ENCODE measurements around the gene GPR137B. TPM values are rescaled to one million over a fixed set of nuclear protein-coding genes. Genes with fewer than 3 reads are reported as not detected.
A peak's percentile ranks its signal among the peaks of the same experiment; 100 is the strongest.

Gene GPR137B
- total and polyA plus RNA-seq, 5 experiments from 2014 or later: 3.6 to 10.2 (median 8.1) TPM

GRCh38 chr1:236122176-236122575 lies 20.2 kb upstream of the GPR137B start:
- no peak for ATAC-seq
- no peak for DNase-seq
- Mint-ChIP-seq H3K36me3 (no peaks in the 10 kb centered on the region), H3K27me3 (peaks cover 0 to 13% (median 4%) of the 10 kb centered on the region in 5 donors), H3K9me3 (no peaks in the 10 kb centered on the region), H3K4me3 (peak overlapping the region in 4 of 10 donors; percentile 25 to 85 (median 82)), H3K27ac (peak overlapping the region in 1 of 10 donors; percentile 80), H3K4me1 (peaks cover 9 to 28% (median 25%) of the 10 kb centered on the region in 4 donors)
- POLR2A ChIA-PET: no interaction called here

GRCh38 chr1:236123563-236123962 lies 18.8 kb upstream of the GPR137B start:
- H3K4me3 Mint-ChIP-seq: no peak overlapping the region
- H3K27ac Mint-ChIP-seq: peak overlapping the region in 1 of 10 donors; percentile 16
- no peaks in the 10 kb centered on the region for H3K36me3 Mint-ChIP-seq
- no peaks in the 10 kb centered on the region for H3K9me3 Mint-ChIP-seq
- no peak for DNase-seq
- POLR2A ChIA-PET: no interaction called here
- H3K27me3 Mint-ChIP-seq: peaks cover 0 to 22% (median 7%) of the 10 kb centered on the region in 5 donors
- peaks cover 9 to 28% (median 25%) of the 10 kb centered on the region in 4 donors for H3K4me1 Mint-ChIP-seq
- no peak for ATAC-seq

GRCh38 chr1:236124965-236125364 lies 17.4 kb upstream of the GPR137B start:
- Mint-ChIP-seq H3K27ac (no peak overlapping the region), H3K27me3 (peaks cover 0 to 31% (median 7%) of the 10 kb centered on the region in 5 donors), H3K36me3 (no peaks in the 10 kb centered on the region), H3K9me3 (no peaks in the 10 kb centered on the region), H3K4me3 (no peak overlapping the region), H3K4me1 (peaks cover 9 to 24% (median 21%) of the 10 kb centered on the region in 4 donors)
- ATAC-seq (no peak), DNase-seq (no peak)
- POLR2A ChIA-PET: no interaction called here

GRCh38 chr1:236127045-236127444 lies 15.3 kb upstream of the GPR137B start:
- no peaks in the 10 kb centered on the region for H3K36me3 Mint-ChIP-seq
- peaks cover 0 to 4% (median 1%) of the 10 kb centered on the region in 4 donors for H3K4me1 Mint-ChIP-seq
- ATAC-seq (no peak), DNase-seq (no peak)
- peaks cover 0 to 31% (median 7%) of the 10 kb centered on the region in 5 donors for H3K27me3 Mint-ChIP-seq
- POLR2A ChIA-PET: no interaction called here
- no peaks in the 10 kb centered on the region for H3K9me3 Mint-ChIP-seq
- H3K4me3 Mint-ChIP-seq: no peak overlapping the region
- no peak overlapping the region for H3K27ac Mint-ChIP-seq

GRCh38 chr1:236128646-236129178 lies 13.6 kb upstream of the GPR137B start:
- POLR2A ChIA-PET: no interaction called here
- Mint-ChIP-seq H3K4me3 (no peak overlapping the region), H3K27ac (no peak overlapping the region), H3K9me3 (no peaks in the 10 kb centered on the region), H3K27me3 (peaks cover 0 to 38% (median 13%) of the 10 kb centered on the region in 5 donors), H3K4me1 (no peaks in the 10 kb centered on the region), H3K36me3 (no peaks in the 10 kb centered on the region)
- no peak for DNase-seq
- ATAC-seq: no peak

- DNase-seq: no peak
- ATAC-seq: no peak
- no peak overlapping the region for H3K4me3 Mint-ChIP-seq
- no peak overlapping the region for H3K27ac Mint-ChIP-seq
- H3K4me1 Mint-ChIP-seq: no peaks in the 10 kb centered on the region
- no peaks in the 10 kb centered on the region for H3K9me3 Mint-ChIP-seq
- H3K36me3 Mint-ChIP-seq: no peaks in the 10 kb centered on the region
- POLR2A ChIA-PET: no interaction called here
- H3K27me3 Mint-ChIP-seq: peaks cover under 1 to 44% (median 16%) of the 10 kb centered on the region in 5 donors
Measured at GRCh38 chr1:236129306-236129705, 13.0 kb upstream of the GPR137B start.

GRCh38 chr1:236130372-236130771 lies 12.0 kb upstream of the GPR137B start:
- Mint-ChIP-seq H3K4me3 (no peak overlapping the region), H3K27ac (no peak overlapping the region), H3K27me3 (peaks cover 8 to 54% (median 16%) of the 10 kb centered on the region in 5 donors), H3K36me3 (no peaks in the 10 kb centered on the region), H3K9me3 (no peaks in the 10 kb centered on the region), H3K4me1 (no peaks in the 10 kb centered on the region)
- ATAC-seq (no peak), DNase-seq (no peak)
- POLR2A ChIA-PET: no interaction called here

- Mint-ChIP-seq H3K27me3 (peaks cover 6 to 49% (median 17%) of the 10 kb centered on the region in 5 donors), H3K36me3 (no peaks in the 10 kb centered on the region), H3K27ac (no peak overlapping the region), H3K9me3 (no peaks in the 10 kb centered on the region), H3K4me3 (no peak overlapping the region), H3K4me1 (no peaks in the 10 kb centered on the region)
- DNase-seq (no peak), ATAC-seq (no peak)
- POLR2A ChIA-PET: no interaction called here
Measured at GRCh38 chr1:236131916-236132315, 10.4 kb upstream of the GPR137B start.

GRCh38 chr1:236132420-236133046 lies 9.8 kb upstream of the GPR137B start:
- Mint-ChIP-seq H3K27me3 (peaks cover 7 to 46% (median 22%) of the 10 kb centered on the region in 5 donors), H3K9me3 (no peaks in the 10 kb centered on the region), H3K4me3 (no peak overlapping the region), H3K4me1 (no peaks in the 10 kb centered on the region), H3K27ac (no peak overlapping the region), H3K36me3 (no peaks in the 10 kb centered on the region)
- DNase-seq (no peak), ATAC-seq (no peak)
- POLR2A ChIA-PET: no interaction called here

- Mint-ChIP-seq H3K27me3 (peaks cover 5 to 40% (median 24%) of the 10 kb centered on the region in 5 donors), H3K36me3 (no peaks in the 10 kb centered on the region), H3K4me3 (no peak overlapping the region), H3K27ac (no peak overlapping the region), H3K4me1 (no peaks in the 10 kb centered on the region), H3K9me3 (no peaks in the 10 kb centered on the region)
- no peak for ATAC-seq
- POLR2A ChIA-PET: no interaction called here
- no peak for DNase-seq
Measured at GRCh38 chr1:236133339-236133738, 9.0 kb upstream of the GPR137B start.

- Mint-ChIP-seq H3K4me1 (no peaks in the 10 kb centered on the region), H3K27ac (no peak overlapping the region), H3K36me3 (no peaks in the 10 kb centered on the region), H3K9me3 (no peaks in the 10 kb centered on the region), H3K4me3 (no peak overlapping the region), H3K27me3 (peaks cover 5 to 40% (median 24%) of the 10 kb centered on the region in 5 donors)
- ATAC-seq: no peak
- POLR2A ChIA-PET: no interaction called here
- DNase-seq: no peak
Measured at GRCh38 chr1:236133802-236134201, 8.5 kb upstream of the GPR137B start.

GRCh38 chr1:236137285-236137852 lies 5.0 kb upstream of the GPR137B start:
- ATAC-seq: no peak
- Mint-ChIP-seq H3K9me3 (no peaks in the 10 kb centered on the region), H3K4me3 (no peak overlapping the region), H3K4me1 (peaks cover 6 to 8% (median 7%) of the 10 kb centered on the region in 4 donors), H3K27ac (no peak overlapping the region), H3K36me3 (no peaks in the 10 kb centered on the region), H3K27me3 (peaks cover 5 to 47% (median 29%) of the 10 kb centered on the region in 5 donors)
- POLR2A ChIA-PET: no interaction called here
- DNase-seq: no peak

- Mint-ChIP-seq H3K9me3 (no peaks in the 10 kb centered on the region), H3K36me3 (no peaks in the 10 kb centered on the region), H3K27ac (no peak overlapping the region), H3K27me3 (peaks cover 3 to 36% (median 27%) of the 10 kb centered on the region in 5 donors), H3K4me3 (peak overlapping the region in 1 of 10 donors; percentile 64), H3K4me1 (peaks cover 16 to 28% (median 21%) of the 10 kb centered on the region in 4 donors)
- POLR2A ChIA-PET: no interaction called here
- no peak for ATAC-seq
- no peak for DNase-seq
Measured at GRCh38 chr1:236139495-236139894, 2.8 kb upstream of the GPR137B start.
